HepG2 (cell line): ENCODE data around the gene PIK3CA. TPM values are rescaled to one million over a fixed set of nuclear protein-coding genes. Genes with fewer than 3 reads are reported as not detected.

ENCODE experiments used
- CCDC6 ChIP-seq: sonication (generic); formaldehyde crosslinking; IDR thresholded peaks from 2 replicates; pipeline ENCODE4 v1.8.1; 2022; ENCODE audit warnings: mild to moderate bottlenecking, missing genetic modification reagents, moderate library complexity
- CEBPB ChIP-seq: IDR thresholded peaks from 2 replicates; pipeline ENCODE4 v1.6.1; 2011; ENCODE audit warnings: low read depth, low read length, improper control_type of control experiment, borderline replicate concordance
- DPF2 ChIP-seq: sonication (generic); formaldehyde crosslinking; IDR thresholded peaks from 2 replicates; pipeline ENCODE4 v1.4.0; 2020; ENCODE audit warnings: mild to moderate bottlenecking, low read depth, missing genetic modification reagents, borderline replicate concordance
- KLF16 ChIP-seq, 2 experiments: sonication (generic) in 1 of 2; formaldehyde crosslinking in 1 of 2; IDR thresholded peaks; 2 replicates each; pipeline versions ENCODE4 v1.6.1 to v1.8.0; 2016 to 2023; ENCODE audit warnings: missing genetic modification reagents in 2 of 2, missing compliant biosample characterization in 1 of 2
- LRRFIP1 ChIP-seq: sonication (generic); formaldehyde crosslinking; conservative IDR thresholded peaks from 2 replicates; pipeline ENCODE4 v1.4.0; 2020; ENCODE audit warnings: missing genetic modification reagents
- MIXL1 ChIP-seq: IDR thresholded peaks from 2 replicates; pipeline ENCODE4 v1.6.1; 2016
- PPARG ChIP-seq: conservative IDR thresholded peaks from 2 replicates; pipeline ENCODE4 v1.6.1; 2016; ENCODE audit warnings: missing biosample characterization, missing genetic modification reagents
- RXRA ChIP-seq: sonication (generic); formaldehyde crosslinking; IDR thresholded peaks from 2 replicates; pipeline ENCODE4 v1.5.1; 2020; ENCODE audit warnings: missing genetic modification reagents
- SMAD1 ChIP-seq: sonication (generic); formaldehyde crosslinking; IDR thresholded peaks from 2 replicates; pipeline ENCODE4 v1.4.0; 2020; ENCODE audit warnings: missing genetic modification reagents, low read depth, mild to moderate bottlenecking, borderline replicate concordance
- SRF ChIP-seq: IDR thresholded peaks from 2 replicates; pipeline ENCODE4 v1.6.1; 2011; ENCODE audit warnings: mild to moderate bottlenecking, low read depth, low read length, moderate library complexity
- TRAFD1 ChIP-seq: sonication (generic); formaldehyde crosslinking; IDR thresholded peaks from 2 replicates; pipeline ENCODE4 v1.5.1; 2020; ENCODE audit warnings: missing genetic modification reagents, mild to moderate bottlenecking, borderline replicate concordance
- USF2 ChIP-seq, 2 experiments: sonication (generic) in 1 of 2; formaldehyde crosslinking in 1 of 2; IDR thresholded peaks; 2 replicates each; pipeline versions ENCODE4 v1.5.1 to v1.6.1; 2011 to 2020; ENCODE audit warnings: borderline replicate concordance in 1 of 2, low read depth in 1 of 2, low read length in 1 of 2, mild to moderate bottlenecking in 1 of 2, missing genetic modification reagents in 1 of 2, moderate library complexity in 1 of 2
- ZNF691 ChIP-seq: sonication (generic); formaldehyde crosslinking; IDR thresholded peaks from 2 replicates; pipeline ENCODE4 v1.4.0; 2020; ENCODE audit warnings: missing genetic modification reagents, low read depth, mild to moderate bottlenecking, borderline replicate concordance
- polyA plus RNA-seq, 8 experiments: library from polyadenylated mRNA; depleted of rRNA in 3 of 8; stranded (reverse) in 7 of 8; unstranded in 1 of 8; fragments of >200 nt; fragmentation: Illumina TruSeq in 4 of 8; extraction: Trizol in 4 of 8; gene quantifications; 2 replicates each; pipeline versions ENCODE4 v1.2.1 to v1.2.3, GENCODE V29; 2011 to 2016; ENCODE audit warnings: low read depth in 4 of 8, missing spikeins in 1 of 8, mixed read lengths in 1 of 8; ENCODE audit not compliant: insufficient read depth in 1 of 8
- total RNA-seq, 5 experiments: library from RNA; depleted of rRNA; stranded (reverse); fragments of >200 nt; fragmentation: Illumina TruSeq; extraction: Trizol; gene quantifications; 2 replicates each; pipeline ENCODE4 v1.2.3, GENCODE V29; 2016; ENCODE audit warnings: low read depth in 1 of 5

Gene PIK3CA
- total and polyA plus RNA-seq, 2 of the 13 experiments (the other 11 are each of a cell fraction or from before 2014, with no cell fraction given) = 5.7 to 11.4 TPM

- TF ChIP-seq TRAFD1 = no peak
- TF ChIP-seq LRRFIP1 (CRISPR knock-in tag) = no peak
- 0 out of 2 replicates have a peak, but pooled peaks have one; percentile 36 for TF ChIP-seq PPARG (CRISPR knock-in tag)
- TF ChIP-seq USF2 (IDR thresholded peaks at IDR 0.05; ENCODE audit: low read depth, low read length) = no peak
- TF ChIP-seq USF2 (CRISPR knock-in tag; IDR thresholded peaks at IDR 0.05; ENCODE audit: borderline replicate concordance) = no peak
- peak; percentile 19; the same call in 1 of the 2 replicates for TF ChIP-seq DPF2
- peak; percentile 84; the same call in 1 of the 2 replicates for TF ChIP-seq CEBPB
- TF ChIP-seq RXRA (CRISPR knock-in tag) = no peak
- peak in 1 of 2 experiments; percentile 84; a peak in 2 of 4 replicates for TF ChIP-seq KLF16 (CRISPR knock-in tag; IDR thresholded peaks at IDR 0.05)
- TF ChIP-seq SMAD1 (CRISPR knock-in tag) = no peak
- no peak for TF ChIP-seq SRF
- TF ChIP-seq CCDC6 = no peak
- no peak for TF ChIP-seq ZNF691
- TF ChIP-seq MIXL1 (CRISPR knock-in tag) = peak; percentile 74
Observed at GRCh38 chr3:179250803-179251476, 102.8 kb downstream of the PIK3CA start, which contains the start of gene KCNMB3 (continued).
